ENCODE results near the gene CTIF. TPM values are rescaled to one million over a fixed set of nuclear protein-coding genes. Genes with fewer than 3 reads are reported as not detected.
A peak's percentile ranks its signal among the peaks of the same experiment; 100 is the strongest.

CTIF gene
- total RNA-seq, 4 donors from 2014 or later, result 72.2 to 137 (median 86.5) TPM

DNA sequence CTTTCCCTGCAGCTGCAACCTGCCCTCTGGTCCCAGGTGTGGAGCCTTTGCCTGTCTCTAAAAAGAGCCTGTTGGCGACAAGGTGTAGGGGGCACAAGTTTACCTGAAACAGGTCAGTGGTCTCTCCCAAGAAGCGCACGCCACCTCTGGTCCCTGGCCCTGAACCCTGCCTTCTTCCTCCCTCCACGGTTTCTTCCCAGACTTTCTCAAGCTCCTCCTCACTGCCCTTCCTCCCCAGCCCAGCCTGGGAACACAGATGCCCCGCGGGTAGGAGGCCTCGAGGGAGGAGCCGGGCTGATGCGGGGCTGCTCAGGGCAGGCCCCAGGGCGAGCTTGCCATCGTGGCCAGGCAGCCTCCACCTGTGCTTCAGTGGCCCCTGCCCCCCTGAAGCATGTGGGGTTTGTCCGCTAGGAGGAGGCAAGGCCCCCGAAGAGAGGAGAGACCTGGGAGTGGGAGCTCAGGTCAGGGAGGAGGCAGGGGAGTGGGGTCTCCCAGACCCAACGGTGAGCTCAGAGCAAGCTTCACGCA lies 322.4 kb downstream of the CTIF start:
- TF ChIP-seq EP300 (IDR thresholded peaks at IDR 0.05) (no peak), POLR2A (IDR thresholded peaks at IDR 0.05) (no peak)
- TF ChIP-seq, protein P1, sequence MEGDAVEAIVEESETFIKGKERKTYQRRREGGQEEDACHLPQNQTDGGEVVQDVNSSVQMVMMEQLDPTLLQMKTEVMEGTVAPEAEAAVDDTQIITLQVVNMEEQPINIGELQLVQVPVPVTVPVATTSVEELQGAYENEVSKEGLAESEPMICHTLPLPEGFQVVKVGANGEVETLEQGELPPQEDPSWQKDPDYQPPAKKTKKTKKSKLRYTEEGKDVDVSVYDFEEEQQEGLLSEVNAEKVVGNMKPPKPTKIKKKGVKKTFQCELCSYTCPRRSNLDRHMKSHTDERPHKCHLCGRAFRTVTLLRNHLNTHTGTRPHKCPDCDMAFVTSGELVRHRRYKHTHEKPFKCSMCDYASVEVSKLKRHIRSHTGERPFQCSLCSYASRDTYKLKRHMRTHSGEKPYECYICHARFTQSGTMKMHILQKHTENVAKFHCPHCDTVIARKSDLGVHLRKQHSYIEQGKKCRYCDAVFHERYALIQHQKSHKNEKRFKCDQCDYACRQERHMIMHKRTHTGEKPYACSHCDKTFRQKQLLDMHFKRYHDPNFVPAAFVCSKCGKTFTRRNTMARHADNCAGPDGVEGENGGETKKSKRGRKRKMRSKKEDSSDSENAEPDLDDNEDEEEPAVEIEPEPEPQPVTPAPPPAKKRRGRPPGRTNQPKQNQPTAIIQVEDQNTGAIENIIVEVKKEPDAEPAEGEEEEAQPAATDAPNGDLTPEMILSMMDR (IDR thresholded peaks at IDR 0.05), result no peak
- DNase-seq (ENCODE audit: low spot score in 2 of 2), result no peak
- no peaks in the 10 kb centered on the region for H3K27me3 ChIP-seq
- peak overlapping the region in 1 of 4 donors; percentile 20 for H3K27ac ChIP-seq
- 70 to 75% methylated on average over 15 of the region's 15 CpGs for WGBS, 2 donors
- H3K4me1 ChIP-seq, result peaks cover 0 to 18% (median 0%) of the 10 kb centered on the region in 4 donors
- H3K9me3 ChIP-seq, result peaks cover 0 to 14% (median 0%) of the 10 kb centered on the region in 4 donors
- no peak overlapping the region for H3K4me3 ChIP-seq
- H3K36me3 ChIP-seq, result peaks cover 0 to 41% (median 0%) of the 10 kb centered on the region in 3 donors

DNA sequence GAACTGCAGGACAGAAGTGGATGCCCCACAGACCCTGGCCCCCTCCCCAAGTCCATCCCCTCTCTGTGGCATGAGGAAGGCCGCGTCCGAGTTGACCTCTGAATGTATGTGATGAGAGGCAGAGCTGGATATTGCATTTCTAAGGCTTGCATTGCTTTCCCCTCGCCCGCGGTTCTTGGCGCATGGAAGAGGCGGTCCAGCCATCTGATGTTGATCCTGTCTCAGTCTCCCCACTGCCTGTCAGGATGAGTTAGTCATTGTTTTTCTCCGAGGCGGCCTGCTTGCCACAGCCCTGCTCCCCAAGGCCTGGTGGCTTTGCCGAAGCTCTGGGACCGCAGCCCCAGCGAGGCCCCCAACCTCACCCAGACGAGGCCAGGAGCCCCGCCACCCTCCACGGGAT lies 323.3 kb downstream of the CTIF start:
- H3K4me1 ChIP-seq, result peaks cover 0 to 18% (median 0%) of the 10 kb centered on the region in 4 donors
- no peak for TF ChIP-seq EP300 (IDR thresholded peaks at IDR 0.05)
- TF ChIP-seq, protein P1 (IDR thresholded peaks at IDR 0.05), result no peak
- no peak for TF ChIP-seq POLR2A (IDR thresholded peaks at IDR 0.05)
- DNase-seq (ENCODE audit: low spot score in 2 of 2), result no peak
- no peaks in the 10 kb centered on the region for H3K27me3 ChIP-seq
- no peak overlapping the region for H3K4me3 ChIP-seq
- H3K27ac ChIP-seq, result peak overlapping the region in 1 of 4 donors; percentile 0
- H3K36me3 ChIP-seq, result peaks cover 0 to 34% (median 0%) of the 10 kb centered on the region in 3 donors
- H3K9me3 ChIP-seq, result peaks cover 0 to 16% (median 0%) of the 10 kb centered on the region in 4 donors
- WGBS, 2 donors, result 87 to 88% methylated on average over 15 to 16 of the region's 16 CpGs

DNA sequence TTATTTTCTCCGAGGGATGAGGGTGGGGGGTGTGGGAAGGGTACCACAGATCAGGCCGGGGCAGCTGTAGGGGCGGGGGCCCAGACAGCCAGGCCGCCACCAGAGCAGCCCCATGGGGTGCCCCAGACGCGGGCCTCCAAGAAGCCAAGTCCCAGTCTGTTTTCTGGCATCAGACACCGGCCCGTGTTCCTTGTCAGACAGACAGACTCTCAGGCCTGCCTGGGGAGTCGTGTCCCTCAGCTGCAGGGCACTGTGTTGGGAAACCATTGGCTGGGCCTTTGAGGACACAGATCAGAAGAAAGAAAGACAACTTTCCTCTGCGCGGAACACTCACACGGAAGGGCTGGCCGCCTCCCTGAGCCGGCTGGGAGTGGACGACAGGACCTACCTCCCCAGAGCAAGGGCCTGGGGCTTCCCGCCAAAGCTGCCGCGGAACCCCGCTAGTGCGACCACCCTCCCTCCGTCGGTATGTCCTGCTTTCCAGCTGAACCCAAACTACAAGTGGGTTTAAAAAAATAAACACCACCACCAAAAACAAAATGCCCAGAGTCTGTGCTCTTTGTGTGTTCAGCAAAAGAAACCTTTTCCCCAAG lies 323.9 kb downstream of the CTIF start:
- WGBS, 2 donors, result 82 to 96% methylated on average over 21 of the region's 22 CpGs
- no peak for DNase-seq (ENCODE audit: low spot score in 2 of 2)
- Histone ChIP-seq H3K36me3 (peaks cover 0 to 28% (median 0%) of the 10 kb centered on the region in 3 donors), H3K4me1 (peaks cover 0 to 18% (median 0%) of the 10 kb centered on the region in 4 donors), H3K9me3 (peaks cover 0 to 16% (median 0%) of the 10 kb centered on the region in 4 donors), H3K4me3 (no peak overlapping the region), H3K27ac (peak overlapping the region in 1 of 4 donors; percentile 0), H3K27me3 (no peaks in the 10 kb centered on the region)
- TF ChIP-seq, protein P1 (IDR thresholded peaks at IDR 0.05), result no peak
- TF ChIP-seq POLR2A (IDR thresholded peaks at IDR 0.05) (no peak), EP300 (IDR thresholded peaks at IDR 0.05) (peak in 1 of 2 donors; percentile 24)

DNA sequence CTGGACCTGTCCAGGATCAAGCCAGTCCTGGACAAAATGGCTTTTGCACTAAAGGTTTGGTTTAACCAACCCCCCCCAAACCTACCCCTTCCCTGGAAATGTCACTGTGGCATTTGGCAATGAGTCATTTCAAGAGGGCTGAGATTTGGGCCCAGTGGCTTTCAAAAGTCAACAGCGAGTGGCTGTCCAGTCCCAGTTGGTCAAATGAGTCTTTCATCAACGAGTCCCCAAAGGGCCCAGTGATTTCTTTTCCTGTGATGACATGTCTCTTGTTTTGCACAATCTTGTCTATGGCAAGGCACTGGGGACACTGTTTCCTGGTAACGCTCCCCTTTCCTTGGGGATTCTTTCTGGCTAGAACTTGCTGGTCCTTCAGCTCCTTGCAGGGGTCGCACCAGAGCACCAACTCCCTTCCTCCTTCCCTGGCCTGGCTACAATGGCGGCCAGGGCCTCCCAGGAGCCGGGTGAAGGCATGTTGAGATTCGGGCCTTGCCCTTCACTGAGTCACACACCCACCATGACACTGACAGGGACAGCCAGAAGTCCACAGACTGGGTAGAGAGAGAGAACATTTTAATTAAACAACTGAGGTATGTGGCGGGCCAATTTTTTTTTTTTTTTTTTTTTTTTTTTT lies 324.7 kb downstream of the CTIF start:
- H3K36me3 ChIP-seq, result peaks cover 0 to 23% (median 0%) of the 10 kb centered on the region in 3 donors
- H3K27ac ChIP-seq, result peak overlapping the region in 1 of 4 donors; percentile 0
- H3K4me3 ChIP-seq, result no peak overlapping the region
- WGBS, 2 donors, result 83 to 86% methylated on average over 8 of the region's 8 CpGs
- H3K27me3 ChIP-seq, result no peaks in the 10 kb centered on the region
- no peak for DNase-seq (ENCODE audit: low spot score in 2 of 2)
- TF ChIP-seq, protein P1 (IDR thresholded peaks at IDR 0.05), result no peak
- TF ChIP-seq POLR2A (IDR thresholded peaks at IDR 0.05) (no peak), EP300 (IDR thresholded peaks at IDR 0.05) (no peak)
- H3K4me1 ChIP-seq, result peaks cover 0 to 18% (median 0%) of the 10 kb centered on the region in 4 donors
- peaks cover 0 to 16% (median 0%) of the 10 kb centered on the region in 4 donors for H3K9me3 ChIP-seq

DNA sequence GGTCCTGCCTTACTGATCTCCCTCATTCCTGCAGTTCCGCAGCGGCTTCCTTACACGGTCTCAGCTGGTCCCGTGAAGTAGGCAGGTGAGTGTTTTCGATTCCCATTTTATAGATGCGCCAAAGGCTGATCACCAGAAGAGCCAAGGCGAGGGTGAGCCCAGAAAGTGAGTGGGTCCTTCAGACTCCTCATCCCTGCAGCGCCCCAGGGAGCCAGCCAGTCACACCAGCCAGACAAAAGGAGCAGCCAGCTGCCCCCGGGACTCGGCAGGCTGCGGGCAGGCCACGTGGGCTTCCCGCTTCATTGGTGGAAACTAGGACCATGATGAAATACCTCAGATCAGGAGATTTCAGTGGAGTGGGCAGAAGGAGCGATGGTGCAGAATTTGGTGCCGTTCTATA lies 326.0 kb downstream of the CTIF start:
- peaks cover 0 to 6% (median 0%) of the 10 kb centered on the region in 4 donors for H3K4me1 ChIP-seq
- 92 to 94% methylated on average over 15 of the region's 15 CpGs for WGBS, 2 donors

More for the DNA sequence above, 326.0 kb downstream of the CTIF start:
- DNase-seq (ENCODE audit: low spot score in 2 of 2), result no peak
- TF ChIP-seq, protein P1 (IDR thresholded peaks at IDR 0.05), result no peak
- TF ChIP-seq POLR2A (IDR thresholded peaks at IDR 0.05) (no peak), EP300 (IDR thresholded peaks at IDR 0.05) (no peak)
- Histone ChIP-seq H3K27me3 (no peaks in the 10 kb centered on the region), H3K36me3 (peaks cover 0 to 15% (median 0%) of the 10 kb centered on the region in 3 donors), H3K4me3 (no peak overlapping the region), H3K9me3 (peaks cover 0 to 16% (median 0%) of the 10 kb centered on the region in 4 donors), H3K27ac (no peak overlapping the region)
